HG02981 (cell line): Measurements from ENCODE around the gene PHYKPL.
A peak's percentile ranks its signal among the peaks of the same experiment; 100 is the strongest.
"Not testable (repeated sequence)": the region's sequence is repeated elsewhere in the genome, so short reads cannot be mapped to it uniquely, and the experiment has no call there.

Source experiments
- ATAC-seq: cut with Tn5 transposase; IDR thresholded peaks from one replicate; pipeline ENCODE4 v1.9.1; 2021; ENCODE audit warnings: mild to moderate bottlenecking, moderate library complexity; ENCODE audit not compliant: unreplicated experiment

The PHYKPL gene

GRCh38 chr5:178240341-178240741 lies 7.7 kb upstream of the PHYKPL start:
- ATAC-seq, result no peak

DNA sequence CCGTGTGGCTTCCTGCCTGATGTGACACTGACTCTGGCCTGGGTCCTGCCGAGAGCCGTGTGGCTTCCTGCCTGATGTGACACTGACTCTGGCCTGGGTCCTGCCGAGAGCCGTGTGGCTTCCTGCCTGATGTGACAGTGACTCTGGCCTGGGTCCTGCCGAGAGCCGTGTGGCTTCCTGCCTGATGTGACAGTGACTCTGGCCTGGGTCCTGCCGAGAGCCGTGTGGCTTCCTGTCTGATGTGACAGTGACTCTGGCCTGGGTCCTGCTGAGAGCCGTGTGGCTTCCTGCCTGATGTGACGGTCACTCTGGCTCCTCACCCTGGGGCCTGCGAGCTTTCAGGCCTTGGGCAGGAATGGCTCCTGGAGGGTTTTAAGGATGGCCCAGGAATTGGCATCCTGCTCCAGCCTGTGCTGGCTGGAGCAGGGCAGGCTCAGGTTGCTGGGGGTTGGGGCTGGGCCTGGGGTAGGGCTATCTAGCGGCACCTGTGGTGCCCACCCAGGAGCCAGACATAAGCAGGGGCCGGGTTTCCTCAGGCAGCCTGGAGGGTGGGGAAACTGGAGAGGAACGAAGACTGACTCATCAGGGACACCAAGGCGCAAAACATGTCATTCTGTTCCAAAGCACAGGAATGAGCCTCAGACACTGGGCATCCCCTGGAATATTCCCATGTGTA lies 7.2 kb upstream of the PHYKPL start:
- not testable (repeated sequence) for ATAC-seq

GRCh38 chr5:178238711-178239592 lies 6.3 kb upstream of the PHYKPL start:
- ATAC-seq, result no peak

DNA sequence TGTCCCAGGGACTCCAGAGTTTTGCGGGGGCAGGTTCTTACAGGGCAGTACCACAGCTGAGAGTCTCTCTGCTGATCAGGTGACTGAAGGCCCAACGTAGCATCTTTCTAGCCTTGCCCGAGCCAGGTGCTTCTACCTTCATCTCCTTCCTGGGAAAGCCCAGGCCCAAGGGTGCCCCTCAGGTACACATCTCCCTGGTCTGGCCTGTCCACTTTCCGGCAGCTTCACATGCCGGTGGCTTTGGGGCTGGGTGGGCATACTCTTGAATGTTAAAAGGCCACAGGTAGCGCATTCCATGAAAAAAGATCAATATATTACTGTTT lies 5.7 kb upstream of the PHYKPL start:
- no peak for ATAC-seq

- ATAC-seq, result no peak
Measured at GRCh38 chr5:178237431-178238312, 5.1 kb upstream of the PHYKPL start.

- ATAC-seq, result no peak
Measured at GRCh38 chr5:178236679-178237078, 4.1 kb upstream of the PHYKPL start.

DNA sequence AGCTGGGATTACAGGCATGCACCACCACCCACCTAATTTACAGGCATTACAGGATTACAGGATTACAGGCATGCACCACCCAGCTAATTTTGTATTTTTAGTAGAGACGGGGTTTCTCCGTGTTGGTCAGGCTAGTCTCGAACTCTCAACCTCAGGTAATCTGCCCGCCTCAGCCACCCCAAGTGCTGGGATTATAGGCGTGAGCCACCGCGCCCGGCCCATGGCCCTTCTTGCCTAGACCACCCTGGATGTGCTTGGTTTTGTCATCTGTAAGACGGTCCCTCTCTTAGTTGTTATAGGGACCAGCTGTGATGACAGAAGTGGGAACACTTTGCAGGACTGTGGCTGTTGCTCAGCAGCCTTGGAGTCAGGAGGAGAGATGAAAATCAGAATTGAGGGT lies 3.5 kb upstream of the PHYKPL start:
- ATAC-seq, result no peak

DNA sequence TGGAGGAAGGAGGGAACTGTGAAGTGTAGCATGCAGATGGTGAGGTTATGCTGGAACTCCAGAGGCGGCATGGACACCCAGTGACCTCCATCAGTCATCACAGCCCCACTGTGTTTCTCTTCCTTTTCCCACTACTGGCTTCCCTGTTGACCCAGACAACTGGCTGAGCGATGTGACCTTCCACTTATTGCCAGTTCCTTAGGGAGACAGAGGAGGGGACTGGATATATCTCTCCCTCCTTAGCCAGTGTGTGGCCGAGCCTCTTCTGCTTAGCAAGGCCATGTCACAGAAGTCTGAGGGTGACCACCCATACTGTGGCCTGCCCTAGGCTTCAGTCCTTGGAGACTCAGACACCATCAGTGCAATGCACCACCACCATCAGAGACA lies 3.0 kb upstream of the PHYKPL start:
- no peak for ATAC-seq

GRCh38 chr5:178234750-178235587 lies 2.4 kb upstream of the PHYKPL start:
- ATAC-seq, result no peak

DNA sequence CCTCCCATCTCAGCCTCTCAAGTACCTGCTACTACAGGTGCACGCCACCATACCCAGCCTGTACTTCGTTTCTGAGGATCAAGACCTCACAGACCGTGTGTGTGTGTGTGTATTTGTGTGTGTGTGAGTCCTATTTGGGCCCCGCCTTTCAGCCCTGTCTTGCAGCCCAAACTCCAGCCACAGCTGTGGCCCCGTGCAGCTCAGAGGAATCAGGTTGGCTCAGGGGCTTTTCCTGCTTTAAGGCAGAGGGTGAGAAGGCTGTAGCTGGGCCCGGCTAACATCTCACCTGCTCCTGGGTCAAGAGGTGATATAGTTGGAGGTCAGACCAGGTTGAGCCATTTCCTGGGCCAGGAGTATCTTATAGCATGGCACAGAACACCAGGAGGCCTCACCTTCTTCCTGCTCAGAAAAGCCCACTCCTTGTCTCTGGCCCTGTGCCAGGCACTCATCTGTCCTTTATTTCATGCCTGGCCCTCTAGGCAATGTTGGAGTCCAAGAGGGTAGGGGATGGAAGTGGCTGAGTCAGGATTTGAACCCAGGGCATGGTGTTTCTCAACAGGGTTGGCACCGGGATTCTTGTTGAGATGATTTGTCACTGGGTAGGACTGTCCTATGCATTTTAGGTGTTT lies 1.6 kb upstream of the PHYKPL start:
- ATAC-seq, result no peak

DNA sequence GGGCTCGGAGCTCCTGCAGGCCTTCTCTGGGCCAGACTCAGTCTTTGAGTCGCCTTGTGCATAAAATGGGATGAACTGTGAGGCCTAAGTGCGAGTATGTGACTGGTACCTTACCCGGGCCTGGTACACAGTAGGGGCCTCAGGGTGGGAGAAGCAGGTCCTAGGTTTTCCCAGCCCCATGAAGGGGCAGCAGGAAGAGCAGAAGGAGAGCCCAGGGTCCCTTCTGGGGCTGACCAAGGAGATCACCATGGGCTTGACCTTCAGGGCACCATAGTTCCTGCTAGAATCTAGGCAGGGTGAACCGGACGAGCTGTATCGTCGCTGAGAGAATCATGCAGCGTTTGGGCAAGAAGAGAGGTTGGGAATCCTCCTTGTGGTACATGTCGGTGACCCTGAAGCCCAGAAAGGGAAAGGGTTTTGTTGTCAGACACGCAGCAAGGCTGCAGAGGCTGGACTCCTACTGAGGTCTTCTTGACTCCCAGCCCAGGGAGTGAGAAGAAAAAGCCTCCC lies 373 bp upstream of the PHYKPL start:
- ATAC-seq, result peak; percentile 12

DNA sequence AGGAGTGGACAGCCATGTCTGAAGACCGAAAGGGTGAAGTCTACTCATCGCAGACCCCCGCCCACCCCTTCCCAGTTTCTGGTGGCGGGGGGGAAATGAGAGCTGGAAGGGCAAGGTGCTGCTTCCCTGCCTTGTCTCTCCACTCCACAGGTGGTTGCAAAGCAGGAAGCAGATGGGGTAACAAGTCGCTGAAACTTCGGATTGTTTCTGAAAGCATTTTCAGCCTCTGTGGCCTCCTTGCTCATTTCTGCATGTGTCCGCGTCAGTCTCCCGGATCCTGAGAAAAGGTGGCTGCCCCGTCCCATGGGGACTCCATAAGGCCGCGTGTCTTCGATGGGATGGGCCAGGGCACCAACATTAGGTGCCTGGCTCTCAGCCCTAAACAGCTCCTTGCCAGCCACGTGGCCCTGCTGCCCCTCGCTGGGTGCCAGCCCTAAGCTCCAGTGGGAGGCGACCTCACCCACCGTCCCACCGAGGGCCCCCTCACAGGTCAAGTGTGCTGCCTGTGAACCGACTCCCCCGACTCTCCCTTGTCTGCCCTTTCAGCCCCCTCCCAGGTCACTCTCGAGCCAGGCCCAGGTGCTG lies 971 bp downstream of the PHYKPL start:
- ATAC-seq, result no peak

GRCh38 chr5:178230879-178231538 lies 1.6 kb downstream of the PHYKPL start:
- no peak for ATAC-seq

GRCh38 chr5:178229861-178230260 lies 2.7 kb downstream of the PHYKPL start:
- no peak for ATAC-seq

DNA sequence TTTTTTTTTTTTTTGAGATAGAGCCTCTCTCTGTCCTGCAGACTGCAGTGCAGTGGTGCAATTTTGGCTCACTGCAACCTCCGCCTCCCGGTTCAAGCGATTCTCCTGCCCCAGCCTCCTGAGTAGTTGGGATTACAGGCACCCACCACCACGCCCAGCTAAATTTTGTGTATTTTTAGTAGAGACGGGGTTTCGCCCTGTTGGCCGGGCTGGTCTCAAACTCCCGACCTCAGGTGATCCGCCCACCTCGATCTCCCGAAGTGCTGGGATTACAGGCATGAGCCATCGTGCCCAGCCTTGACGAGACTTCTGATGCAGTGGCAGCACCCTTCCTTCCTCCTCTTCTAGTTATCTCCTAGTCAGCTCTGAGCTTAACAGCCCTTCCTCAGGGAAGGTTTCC lies 3.5 kb downstream of the PHYKPL start:
- ATAC-seq, result not testable (repeated sequence)

DNA sequence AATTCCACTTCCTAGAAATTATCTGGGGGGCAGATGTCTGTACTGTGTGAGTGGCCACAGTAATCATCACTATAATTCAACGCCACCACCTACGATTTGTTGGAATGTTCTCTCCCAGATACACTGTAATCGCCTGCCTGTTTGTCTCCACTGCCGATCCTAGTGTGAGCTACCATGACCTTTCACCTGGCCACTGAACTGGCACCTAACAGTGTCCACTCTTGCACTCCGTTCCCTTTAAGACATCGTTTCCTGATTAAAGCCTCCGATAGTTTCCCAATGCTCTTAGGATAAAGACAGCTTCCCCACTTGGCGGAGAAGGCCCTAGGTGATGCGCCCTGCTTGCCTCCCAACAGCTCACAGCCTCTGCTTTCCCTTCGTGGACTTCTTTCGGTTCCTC lies 4.0 kb downstream of the PHYKPL start:
- ATAC-seq, result no peak

DNA sequence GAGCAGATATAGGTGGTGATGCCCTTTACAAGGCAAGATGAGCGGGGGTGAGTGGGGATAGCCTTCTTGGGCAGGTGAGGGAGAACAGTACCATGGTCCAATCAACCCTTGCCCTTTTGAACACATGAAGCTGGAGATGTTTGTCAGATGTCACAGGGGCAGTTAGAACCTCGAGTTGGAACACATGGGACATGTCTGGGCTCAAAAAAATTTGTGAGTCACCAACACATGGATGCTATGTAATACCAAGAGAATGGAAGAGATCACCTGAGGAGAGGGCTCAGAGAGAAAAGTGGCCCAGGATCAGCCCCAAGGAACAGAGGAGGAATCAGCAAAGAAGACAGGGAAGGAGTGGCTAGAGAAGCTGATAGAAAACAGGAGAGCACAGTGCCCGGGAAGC lies 4.7 kb downstream of the PHYKPL start:
- ATAC-seq, result no peak

GRCh38 chr5:178227138-178227659 lies 5.4 kb downstream of the PHYKPL start:
- no peak for ATAC-seq

DNA sequence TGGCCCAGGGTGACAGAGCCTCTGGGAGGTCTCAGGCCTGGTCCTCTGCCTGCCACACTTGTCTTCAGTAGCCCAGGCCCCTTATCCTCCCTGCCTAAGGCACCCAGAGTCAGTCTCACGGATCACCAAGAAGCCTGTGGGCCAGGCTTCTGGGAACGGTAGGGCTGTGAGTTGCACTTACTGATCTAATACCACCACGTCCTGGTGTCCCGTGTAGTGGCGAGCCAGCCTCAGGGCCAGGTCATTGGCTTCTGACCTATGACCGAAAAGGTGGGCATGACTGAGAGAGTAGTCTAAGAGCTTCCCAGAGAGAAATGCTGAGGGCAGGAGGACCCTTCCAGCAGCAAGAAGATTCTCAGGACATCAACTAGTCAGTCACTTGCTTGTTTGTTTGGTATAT lies 7.4 kb downstream of the PHYKPL start:
- no peak for ATAC-seq
